GM19372 (cell line): Measurements from ENCODE around the gene PPP2R5C.
"Not testable (repeated sequence)": the region's sequence is repeated elsewhere in the genome, so short reads cannot be mapped to it uniquely, and the experiment has no call there.

Experiments used
- ATAC-seq: cut with Tn5 transposase; IDR thresholded peaks from one replicate; pipeline ENCODE4 v1.9.1; 2021; ENCODE audit warnings: mild to moderate bottlenecking, low read depth, moderate library complexity; ENCODE audit not compliant: unreplicated experiment

Gene PPP2R5C

DNA sequence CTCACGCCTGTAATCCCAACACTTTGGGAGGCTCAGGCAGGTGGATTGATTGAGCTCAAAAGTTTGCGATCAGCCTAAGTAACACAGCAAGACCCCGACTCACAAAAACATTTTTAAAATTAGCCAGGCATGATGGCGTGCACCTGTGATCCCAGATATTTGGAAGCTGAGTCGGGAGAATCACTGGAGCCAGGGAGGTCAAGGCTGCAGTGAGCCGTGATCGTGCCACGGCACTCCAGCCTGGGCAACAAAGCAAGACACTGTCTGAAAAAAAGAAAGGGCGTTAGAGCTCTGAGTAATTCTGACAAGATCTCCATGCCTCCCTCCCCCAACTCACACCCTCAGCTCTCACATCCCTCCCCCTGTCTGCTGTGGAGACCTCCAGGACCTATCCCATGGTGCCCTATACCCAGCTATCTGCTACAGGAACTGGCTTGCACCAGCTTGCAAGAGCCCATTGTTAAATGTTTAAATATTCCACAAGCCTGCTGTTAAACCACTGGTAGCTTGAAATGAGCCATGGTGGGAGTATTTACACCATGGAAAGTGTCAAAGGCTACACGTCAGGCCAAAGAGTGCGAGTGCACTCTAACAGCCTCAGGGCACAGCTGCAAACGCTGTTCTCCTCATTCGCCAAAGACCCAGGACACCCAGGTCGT lies 35.1 kb upstream of the PPP2R5C start:
- no peak for ATAC-seq

DNA sequence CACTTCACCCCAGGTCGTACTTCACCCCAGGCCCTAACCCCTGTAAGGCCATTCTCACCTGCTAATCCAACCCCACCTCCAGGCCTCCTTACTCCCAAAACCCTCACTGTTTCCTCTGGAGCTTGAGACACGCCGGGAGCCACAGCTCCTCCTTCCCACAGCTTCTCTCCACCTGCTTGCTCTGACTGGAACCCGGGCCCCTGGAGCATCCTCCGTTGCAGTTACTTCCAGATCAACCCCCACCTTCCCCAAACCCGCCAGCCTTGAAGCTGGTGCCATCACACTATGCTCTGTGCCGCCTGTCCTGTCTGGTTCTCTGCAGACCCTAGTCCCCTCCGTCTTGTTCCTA lies 34.6 kb upstream of the PPP2R5C start:
- ATAC-seq, result no peak

DNA sequence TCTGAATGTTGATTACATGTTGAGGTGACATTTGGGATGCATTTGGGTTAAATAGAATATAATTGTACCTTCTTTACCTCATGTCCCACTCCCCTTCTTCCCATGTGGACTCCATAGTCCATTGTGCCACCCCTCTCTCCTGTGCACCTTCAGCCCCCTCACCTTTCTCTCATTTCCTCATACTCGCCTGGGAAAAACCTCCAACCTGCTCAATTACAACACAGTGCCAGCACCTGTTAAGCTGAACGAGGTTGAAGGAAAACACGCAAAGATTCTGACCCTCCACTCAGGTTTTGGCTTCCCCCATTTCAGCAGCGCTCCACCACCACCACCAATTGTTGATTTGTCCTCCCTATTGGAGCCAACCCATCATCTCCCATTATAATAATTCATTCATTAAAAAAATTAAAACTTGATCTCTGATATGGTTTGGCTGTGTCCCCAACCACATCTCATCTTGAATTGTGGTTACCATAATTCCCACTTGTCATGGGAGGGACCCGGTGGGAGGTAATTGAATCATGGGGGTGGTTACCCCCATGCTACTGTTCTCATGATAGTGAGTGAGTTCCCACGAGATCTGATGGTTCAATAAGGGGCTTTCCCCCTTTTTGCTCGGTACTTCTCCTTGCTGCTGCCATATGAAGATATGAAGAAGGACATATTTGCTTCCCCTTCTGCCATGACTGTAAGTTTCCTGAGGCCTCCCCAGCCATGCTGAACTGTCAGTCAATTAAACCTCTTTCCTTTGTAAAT lies 33.7 kb upstream of the PPP2R5C start:
- ATAC-seq, result no peak

DNA sequence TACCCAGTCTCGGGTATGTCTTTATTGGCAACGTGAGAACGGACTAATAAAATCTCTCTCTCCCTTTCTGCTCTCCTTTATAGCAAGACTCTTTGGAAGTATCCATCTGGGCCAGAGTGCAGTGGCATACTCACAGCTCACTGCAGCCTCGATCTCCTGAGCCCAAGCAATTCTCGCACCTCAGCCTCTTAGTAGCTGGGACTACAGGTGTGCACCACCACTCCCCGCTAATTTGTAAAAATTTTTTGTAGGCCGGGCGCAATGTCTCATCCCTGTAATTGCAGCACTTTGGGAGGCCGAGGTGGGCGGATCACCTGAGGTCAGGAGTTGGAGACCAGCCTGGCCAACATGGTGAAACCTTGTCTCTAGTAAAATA lies 33.2 kb upstream of the PPP2R5C start:
- ATAC-seq, result no peak

DNA sequence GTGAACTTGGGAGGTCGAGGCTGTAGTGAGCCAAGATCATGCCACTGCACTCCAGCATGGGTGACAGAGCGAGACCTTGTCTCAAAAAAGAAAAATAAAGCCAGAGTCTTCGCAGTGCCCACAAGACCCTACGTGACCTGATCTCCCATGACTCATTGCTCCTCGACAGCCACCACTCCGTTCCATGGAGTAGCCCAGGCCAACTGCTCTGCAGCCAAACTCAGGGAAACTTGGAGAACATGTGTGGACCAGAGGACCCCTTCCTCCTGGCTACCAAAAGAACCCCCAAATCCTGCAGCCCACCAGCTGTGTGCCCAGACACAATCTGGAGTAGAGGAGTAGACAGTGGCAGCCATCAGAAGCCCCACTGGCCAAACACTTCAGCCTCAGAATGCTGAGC lies 32.1 kb upstream of the PPP2R5C start:
- no peak for ATAC-seq

DNA sequence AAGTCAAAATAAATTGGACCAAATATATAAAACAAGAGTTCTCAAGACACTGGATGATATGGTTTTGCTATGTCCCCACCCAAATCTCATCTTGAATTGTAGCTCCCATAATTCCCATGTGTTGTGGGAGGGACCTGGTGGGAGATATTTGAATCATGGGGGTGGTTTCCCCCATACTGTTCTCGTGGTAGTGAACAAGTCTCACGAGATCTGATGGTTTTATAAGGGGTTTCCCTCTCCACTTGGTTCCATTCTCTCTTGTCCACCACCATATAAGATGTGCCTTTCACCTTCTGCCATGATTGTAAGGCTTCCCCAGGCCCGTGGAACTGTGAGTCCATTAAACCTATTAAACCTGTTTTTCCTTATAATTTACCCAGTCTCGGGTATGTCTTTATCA lies 31.4 kb upstream of the PPP2R5C start:
- ATAC-seq, result not testable (repeated sequence)

DNA sequence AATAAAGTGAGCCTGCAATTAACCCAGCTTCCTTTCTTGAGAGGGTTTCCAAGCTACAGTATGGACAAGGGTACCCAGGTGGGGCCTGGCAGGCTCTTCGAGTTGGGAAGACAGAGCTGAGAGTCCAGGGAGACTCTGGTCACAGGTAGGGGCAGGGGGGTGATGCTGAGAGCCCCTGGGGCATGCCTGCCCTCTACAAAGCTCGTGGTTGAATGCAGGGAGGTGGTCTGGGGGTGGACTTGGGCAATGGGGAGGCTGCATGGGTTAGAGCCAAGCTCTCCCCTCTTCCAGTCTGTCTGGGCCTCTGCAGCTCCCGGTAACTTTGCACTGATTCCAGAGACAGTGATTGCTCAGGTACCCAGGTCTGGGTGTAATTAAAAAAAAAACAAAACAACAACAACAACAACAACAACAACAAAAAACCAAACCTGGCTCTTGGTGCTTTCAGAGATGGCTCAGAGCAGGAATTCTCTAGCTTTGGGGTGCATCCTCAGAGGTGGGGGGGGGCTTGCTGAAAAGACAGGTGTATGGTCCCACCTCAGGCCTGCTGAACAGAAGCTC lies 30.8 kb upstream of the PPP2R5C start:
- ATAC-seq, result no peak

DNA sequence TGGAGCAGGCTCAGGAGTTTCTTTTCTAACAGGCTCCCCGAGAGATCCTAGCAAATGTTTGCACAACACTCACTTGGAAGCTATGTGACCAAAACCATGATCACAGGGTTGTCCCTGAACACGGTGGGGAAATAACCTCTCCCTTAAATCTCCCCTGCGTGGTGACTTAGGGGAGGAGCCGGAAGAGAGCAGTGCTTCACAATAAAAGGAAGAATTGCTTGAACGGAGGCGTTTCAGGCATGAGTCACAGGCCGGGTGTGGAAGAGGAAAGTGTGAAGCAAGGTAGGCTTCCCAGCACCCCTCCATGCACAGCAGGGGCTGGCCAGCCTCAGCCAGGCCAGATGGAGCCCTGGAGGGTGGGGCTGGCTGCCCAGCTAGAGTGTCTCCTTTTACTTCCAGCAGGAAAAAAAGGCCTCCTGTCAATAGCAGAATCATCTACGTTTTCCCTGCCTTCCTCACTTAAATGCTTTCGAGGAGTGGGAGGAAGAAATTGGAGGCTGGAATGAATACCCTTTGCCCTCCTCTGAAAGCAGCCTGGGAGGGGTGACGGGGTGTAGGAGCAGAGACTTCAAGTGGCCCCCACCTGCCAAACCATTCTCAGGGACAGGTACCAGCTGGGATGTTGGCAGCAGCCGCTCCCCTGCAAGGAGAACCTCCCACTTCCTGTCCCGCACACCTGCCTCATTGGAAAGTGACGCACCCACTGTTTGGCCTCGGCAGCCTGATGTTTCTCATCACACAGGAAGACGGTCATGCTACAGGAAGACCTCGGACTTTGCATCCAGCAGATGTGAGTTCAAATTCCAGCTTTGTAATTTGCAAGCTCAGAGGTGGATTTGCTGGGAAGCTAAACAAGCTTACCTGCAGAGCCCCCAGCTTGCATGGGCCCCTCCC lies 30.1 kb upstream of the PPP2R5C start:
- peak; percentile 77 for ATAC-seq

DNA sequence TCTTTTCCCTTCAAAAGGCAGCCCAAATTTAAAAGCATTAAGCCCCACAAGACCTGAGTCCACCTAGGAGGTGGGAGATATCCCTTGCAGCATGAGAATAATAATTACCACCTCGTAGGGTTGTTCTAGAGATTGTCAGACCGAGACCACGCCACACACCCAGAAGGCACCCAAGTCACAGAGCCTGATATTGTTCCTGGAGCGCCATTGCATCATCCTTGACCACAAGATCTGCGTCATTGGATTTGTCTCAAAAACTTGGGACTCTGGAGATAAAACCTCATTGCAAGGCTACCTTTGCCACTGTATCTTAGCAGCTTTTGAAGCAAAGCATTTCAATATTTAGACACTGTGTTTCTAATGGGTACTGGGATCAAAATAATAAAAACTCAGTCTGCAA lies 29.4 kb upstream of the PPP2R5C start:
- no peak for ATAC-seq

DNA sequence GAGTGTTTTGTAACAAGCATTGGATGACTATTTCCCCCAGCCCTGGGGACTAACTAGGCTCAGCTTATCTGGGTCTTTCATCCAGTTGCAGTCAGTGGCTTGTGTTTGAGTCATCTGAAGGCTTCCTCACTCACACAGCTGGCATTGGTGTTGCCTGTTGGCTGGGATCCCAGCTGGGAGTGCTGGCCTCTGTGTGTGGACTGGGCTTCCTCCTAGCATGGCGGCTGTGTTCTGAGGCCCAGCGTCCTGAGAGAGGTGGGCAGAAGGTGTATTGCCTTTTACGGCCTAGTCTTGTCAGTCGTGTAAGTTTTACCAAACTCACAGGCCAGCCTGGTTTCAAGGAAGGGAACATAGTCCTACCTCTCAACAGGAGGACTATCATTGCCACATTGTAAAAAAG lies 28.3 kb upstream of the PPP2R5C start:
- no peak for ATAC-seq

DNA sequence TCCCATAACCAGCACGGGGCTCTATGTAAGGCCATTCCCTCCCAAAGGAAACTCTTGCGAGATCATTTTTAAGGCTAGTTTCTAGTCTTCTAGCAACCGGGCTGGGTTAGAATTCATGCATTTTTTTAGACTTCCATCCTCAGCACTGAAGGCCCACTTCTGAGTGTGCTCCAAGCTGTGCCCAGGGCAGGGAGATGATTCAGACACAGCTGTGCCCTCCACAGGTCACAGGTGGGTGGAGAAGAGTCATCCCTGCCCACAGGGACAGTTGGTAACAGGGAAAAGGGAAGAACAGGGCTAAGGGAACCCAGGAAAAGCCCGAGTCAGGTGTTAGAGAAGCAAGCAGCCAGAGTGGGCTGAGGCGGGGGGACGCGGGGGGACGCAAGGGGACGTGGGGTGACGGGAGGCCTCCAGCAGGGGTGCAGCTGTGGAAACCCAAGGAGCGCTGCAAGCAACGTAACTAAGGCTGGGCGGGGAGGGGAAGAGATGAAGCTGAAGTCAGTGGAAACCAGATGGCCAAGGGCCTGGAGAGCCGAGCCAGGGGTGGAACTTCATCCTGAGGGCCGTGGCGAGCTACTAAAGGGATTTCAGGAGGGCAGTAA lies 27.2 kb upstream of the PPP2R5C start:
- ATAC-seq, result no peak

DNA sequence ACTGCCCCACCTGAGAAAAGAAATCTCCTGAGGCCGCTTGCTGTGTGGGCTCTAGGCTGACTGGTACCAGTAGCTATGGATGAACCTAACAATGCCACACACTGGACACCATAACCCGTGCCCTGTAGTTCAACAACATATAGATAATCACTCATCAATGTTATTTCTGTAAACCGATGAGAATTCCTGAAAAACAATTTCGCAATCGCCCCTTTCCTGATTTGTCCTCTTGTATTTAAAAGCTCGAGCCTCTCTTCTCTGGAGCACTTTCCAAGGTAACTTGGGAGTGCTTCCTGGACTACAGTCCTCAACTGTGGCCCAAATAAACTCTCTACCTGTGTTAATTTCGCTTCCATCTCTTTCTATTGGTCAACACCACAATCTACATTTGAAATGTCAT lies 26.1 kb upstream of the PPP2R5C start:
- ATAC-seq, result no peak

DNA sequence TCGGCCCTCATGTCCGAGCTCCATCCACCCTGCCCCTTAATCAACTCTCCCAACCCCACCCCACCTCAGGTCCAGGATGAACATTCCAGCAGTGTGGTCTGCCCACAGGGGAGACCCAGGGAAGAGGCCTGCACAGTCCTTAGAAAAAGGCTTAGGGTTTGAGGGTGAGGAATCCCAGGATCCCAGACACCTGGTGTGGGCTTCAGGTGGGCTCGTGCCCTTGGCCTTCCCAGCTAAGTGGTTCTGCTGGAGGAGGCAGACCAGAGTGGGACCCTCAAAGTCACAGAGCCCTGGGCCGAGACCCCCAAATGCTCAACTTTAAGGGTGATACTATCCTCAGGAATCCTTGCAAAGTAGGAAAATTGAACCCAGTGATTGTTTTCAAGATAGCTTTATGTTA lies 25.4 kb upstream of the PPP2R5C start:
- no peak for ATAC-seq

DNA sequence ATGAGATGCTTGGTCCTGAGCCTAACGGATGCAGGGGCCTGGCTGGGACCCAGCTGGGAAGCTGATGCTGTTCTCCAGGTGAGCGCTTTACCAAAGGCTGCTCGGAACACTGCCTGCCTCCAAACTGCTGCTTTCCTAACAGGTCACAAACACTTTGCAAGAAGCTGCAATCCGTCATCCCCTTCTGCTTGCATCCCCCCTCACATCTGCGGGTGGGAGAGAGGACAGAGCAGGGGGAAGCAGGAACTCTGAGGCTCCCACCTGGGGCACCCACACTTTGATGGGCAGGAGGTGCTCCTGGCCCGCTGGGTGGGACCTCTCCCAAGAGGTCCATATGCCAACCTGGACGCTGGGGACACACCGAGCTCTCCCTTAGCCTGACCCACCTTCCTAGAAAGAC lies 24.9 kb upstream of the PPP2R5C start:
- no peak for ATAC-seq

DNA sequence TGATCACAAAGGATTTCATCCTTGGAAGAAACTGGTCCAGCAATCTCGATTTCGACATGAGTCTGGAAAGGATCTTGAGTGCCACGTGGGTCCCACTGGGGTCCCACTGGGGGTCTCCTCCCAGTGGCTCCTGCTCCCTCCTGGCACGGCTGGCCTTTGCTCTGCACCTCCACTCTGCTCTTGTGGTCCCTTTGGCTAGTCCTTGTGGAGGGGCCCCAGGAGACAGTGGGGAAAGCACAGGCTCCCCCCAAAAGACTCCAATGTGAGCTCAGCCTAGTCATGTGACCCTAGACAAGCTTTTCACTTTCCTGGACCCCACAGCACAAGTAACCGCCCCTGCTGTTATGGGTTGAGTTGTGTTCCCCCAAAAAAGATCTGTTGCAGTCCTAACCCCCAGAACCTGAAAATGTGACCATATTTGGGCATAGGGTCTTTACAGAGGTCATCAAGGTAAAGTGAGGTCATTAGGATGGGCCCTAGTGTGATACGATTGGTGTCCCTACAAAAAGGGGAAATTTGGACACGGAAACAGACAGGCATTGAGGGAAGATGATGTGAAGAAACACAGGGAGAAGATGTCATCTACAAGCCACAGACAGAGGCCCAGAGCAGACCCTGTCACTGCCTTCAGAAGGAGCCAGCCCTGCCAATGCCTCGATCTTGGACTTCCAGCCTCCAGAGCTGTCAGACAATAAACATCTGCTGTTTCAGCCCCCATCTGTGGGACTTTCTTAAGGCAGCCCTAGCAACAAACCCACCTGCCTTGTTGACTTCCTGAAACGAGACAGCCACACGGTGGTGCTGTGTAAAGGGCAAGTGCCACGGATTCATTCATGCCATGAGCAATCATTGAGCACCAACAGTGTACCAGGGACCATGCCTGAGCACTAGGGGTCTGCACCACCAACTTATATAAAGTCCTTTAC lies 23.8 kb upstream of the PPP2R5C start:
- no peak for ATAC-seq

DNA sequence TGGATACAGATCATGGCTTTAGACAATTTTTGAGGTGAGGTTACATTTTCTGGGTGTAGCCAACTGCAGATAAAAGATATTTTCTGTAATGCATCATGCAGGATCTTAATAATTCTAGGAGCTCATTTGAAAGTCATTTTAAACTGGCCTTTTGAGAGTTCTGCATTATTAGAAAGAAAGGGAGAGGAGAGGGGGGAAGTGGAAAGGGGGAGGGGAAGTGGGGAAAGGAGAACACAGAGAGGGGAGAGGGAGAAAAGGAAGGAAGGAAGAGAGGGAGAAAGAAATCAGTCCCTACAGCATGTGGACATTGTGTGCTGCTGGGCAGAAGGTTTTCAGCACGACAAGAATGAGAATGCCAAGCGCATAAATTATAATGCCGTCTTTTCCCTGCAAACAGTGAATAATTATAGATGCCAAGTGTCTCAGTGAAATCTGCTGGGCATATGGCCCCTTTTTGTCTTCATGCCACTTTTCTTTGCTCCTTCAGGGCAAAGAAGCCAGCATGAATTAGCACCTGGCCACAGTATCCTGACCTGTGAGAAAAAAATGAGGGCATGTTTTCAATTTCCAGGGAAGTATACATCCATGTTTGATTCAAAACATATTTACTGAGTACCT lies 22.7 kb upstream of the PPP2R5C start:
- ATAC-seq, result no peak

DNA sequence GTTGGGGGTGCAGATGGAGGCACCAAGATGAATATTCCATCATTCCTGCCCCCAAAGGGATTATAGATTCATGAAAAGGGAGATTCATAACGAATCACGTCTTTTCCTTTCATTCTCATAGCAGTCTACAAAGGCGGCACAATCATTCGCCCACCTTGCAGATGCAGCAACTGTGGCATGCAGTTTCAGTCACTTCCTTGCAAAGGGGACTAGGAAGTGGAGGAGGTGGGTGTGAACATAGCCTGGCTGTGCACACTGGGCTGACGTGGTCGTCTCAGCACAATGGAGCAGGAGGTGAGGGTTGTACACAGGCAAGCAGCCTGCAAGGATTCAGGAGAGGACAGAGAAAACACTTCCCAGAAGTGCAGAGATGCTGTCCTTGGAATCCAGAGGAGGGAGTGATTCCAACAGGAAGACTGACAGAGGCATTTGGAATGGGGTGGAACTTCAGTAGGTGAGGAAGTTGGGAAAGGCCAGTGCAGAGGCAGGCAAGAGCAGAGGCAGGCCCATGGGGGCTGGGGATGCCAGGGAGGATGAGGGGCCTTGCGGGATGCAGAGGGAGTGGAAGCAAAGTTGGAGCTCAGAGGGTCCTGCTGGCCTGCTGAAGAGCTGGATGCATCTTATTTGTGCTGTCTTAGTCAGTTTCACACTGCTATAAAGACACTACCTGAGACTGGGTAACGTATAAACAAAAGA lies 21.9 kb upstream of the PPP2R5C start:
- ATAC-seq, result no peak

DNA sequence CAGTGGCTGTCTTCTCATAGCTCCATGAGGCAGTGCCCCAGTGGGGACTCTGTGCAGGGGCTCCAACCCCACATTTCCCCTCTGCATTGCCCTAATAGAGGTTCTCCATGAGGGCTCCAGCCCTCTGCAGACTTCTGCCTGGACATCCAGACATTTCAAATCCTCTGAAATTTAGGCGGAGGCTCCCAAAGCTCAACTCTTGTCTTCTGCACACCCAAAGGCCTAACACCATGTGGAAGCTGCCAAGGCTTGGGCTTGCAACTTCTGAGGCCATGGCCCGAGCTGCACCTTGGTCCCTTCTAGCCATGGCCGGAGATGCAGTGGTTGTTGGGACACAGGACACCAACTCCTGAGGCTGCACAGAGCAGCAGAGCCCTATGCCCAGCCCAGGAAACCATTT lies 20.5 kb upstream of the PPP2R5C start:
- no peak for ATAC-seq

DNA sequence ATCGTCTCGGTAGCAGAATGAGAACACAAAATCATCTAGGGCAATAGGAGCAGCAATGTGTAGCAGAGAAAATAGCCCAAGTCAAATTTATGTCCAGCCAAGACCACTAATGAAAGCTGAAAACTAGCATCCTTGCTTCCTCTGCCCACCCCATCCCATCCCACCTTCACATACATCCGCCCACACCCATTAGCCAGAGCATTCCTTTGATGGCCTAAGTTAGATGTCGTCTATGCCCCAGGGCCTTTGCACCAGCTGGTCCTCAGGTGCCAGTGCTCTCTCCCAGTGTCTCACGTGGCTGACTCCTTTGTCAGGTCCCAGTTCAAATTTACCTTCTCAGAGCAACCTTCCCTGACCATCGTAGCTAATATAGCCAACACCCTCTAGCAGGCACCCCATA lies 17.8 kb upstream of the PPP2R5C start:
- ATAC-seq, result no peak
